ENCODE measurements around the gene NPSR1.
"Not testable (repeated sequence)": the region's sequence is repeated elsewhere in the genome, so short reads cannot be mapped to it uniquely, and the experiment has no call there.

NPSR1 gene

GRCh38 chr7:34878944-34879735 lies 221.1 kb downstream of the NPSR1 start:
- not testable (repeated sequence) for FAIRE-seq

DNA sequence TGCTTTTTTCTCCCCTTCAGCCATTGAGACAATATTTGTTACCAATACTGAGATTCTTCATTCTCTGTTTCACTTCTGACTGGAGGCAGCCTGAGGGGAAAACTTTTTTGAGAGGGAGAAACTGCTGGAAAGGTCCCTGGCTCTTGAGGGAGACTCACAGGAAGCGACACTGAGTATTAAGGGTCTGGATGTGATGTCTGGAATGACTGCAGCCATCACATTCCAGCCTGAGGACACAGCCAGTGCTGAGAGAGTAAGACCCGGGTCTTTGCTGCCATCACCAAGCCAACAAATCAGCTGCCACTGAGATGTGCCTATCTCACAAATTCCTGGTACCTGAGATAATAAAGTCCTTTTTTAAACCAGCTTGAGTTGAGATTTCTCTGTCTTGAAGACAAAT lies 221.9 kb downstream of the NPSR1 start:
- no peak for FAIRE-seq

- FAIRE-seq: not testable (repeated sequence)
Measured at GRCh38 chr7:34883855-34884254, 225.8 kb downstream of the NPSR1 start.

GRCh38 chr7:34886856-34887255 lies 228.8 kb downstream of the NPSR1 start:
- FAIRE-seq: no peak

DNA sequence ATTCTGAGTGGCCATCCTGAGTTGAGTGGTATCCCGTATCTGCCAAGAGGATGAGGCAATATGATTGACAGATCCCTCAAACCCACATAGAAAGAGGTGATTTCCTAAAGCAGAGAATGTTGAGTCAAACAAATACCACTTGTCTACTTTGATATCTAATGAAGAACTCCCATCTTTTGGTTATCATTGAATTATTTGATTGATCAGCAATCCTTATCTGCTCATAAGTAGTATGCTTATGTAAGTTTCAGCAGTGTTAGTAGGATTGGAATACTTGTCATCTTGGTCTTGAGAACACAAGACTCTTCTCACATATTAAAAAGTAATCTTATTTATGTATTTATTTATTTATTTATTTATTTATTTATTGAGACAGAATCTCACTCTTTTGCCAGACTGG lies 231.9 kb downstream of the NPSR1 start:
- FAIRE-seq: no peak

GRCh38 chr7:34895202-34895601 lies 237.2 kb downstream of the NPSR1 start:
- no peak for FAIRE-seq
